Lower lobe of right lung (tissue), 2 donors: Measurements from ENCODE around the gene APBB2. TPM values are rescaled to one million over a fixed set of nuclear protein-coding genes. Genes with fewer than 3 reads are reported as not detected.

Experiments used
- ATAC-seq, 2 donors: fragments of 200-7000 bp; cut with Tn5 transposase; one replicate each; pipeline ENCODE4 v1.9.1; 2020 to 2022; ENCODE audit warnings: mild to moderate bottlenecking in 2 of 2, moderate library complexity in 2 of 2
- DNase-seq: peaks from one replicate; pipeline ENCODE4 v3.0.0-alpha.2; 2020
- H3K27ac ChIP-seq: fragments of 200-600 bp; one replicate; pipeline ENCODE4 v1.8.0; 2022
- H3K27me3 ChIP-seq: fragments of 200-600 bp; one replicate; pipeline ENCODE4 v1.8.0; 2022; ENCODE audit warnings: low read depth
- H3K36me3 ChIP-seq: fragments of 200-600 bp; one replicate; pipeline ENCODE4 v1.8.0; 2022; ENCODE audit warnings: mild to moderate bottlenecking
- H3K4me1 ChIP-seq: fragments of 200-600 bp; one replicate; pipeline ENCODE4 v1.8.0; 2022
- H3K4me3 ChIP-seq: fragments of 200-600 bp; one replicate; pipeline ENCODE4 v1.8.0; 2022; ENCODE audit warnings: mild to moderate bottlenecking
- H3K9me3 ChIP-seq: fragments of 200-600 bp; one replicate; pipeline ENCODE4 v1.8.0; 2022
- CTCF ChIP-seq: fragments of 200-600 bp; IDR thresholded peaks from one replicate; pipeline ENCODE4 v1.8.0; 2022; ENCODE audit warnings: antibody characterized with exemption, mild to moderate bottlenecking
- intact Hi-C: fragments of 100-400 bp; cut with DNase I; formaldehyde crosslinking; loops from one replicate; pipeline ENCODE4 v1.11.0; 2022
- total RNA-seq: library from RNA; stranded (reverse); fragmentation: NEBNext Ultra II Directional; extraction: Animal tissue kit (Norgen Biotek cat#: 25700); gene quantifications from one replicate; pipeline ENCODE4 v1.2.1, GENCODE V29; 2021
- donor health status: DM: no; HTN: yes; CAD: no; lungs with severe emphysema.

The APBB2 gene
- total RNA-seq, 1 donor from 2014 or later, result 59.3 TPM

- no peak for TF ChIP-seq CTCF
- Histone ChIP-seq H3K27ac (no peak overlapping the region), H3K9me3 (no peaks in the 10 kb centered on the region), H3K36me3 (no peaks in the 10 kb centered on the region), H3K4me3 (no peak overlapping the region), H3K27me3 (no peaks in the 10 kb centered on the region), H3K4me1 (no peaks in the 10 kb centered on the region)
- intact Hi-C loops, result no loop called here
- no peak for DNase-seq
- ATAC-seq, result no peak
Observed at GRCh38 chr4:41106081-41106480, 108.3 kb downstream of the APBB2 start.

GRCh38 chr4:41104155-41104554, 110.2 kb downstream of the APBB2 start:
- no peak for DNase-seq
- H3K9me3 ChIP-seq, result no peaks in the 10 kb centered on the region
- no peak for ATAC-seq
- H3K4me3 ChIP-seq, result no peak overlapping the region
- no peaks in the 10 kb centered on the region for H3K36me3 ChIP-seq
- intact Hi-C loops, result no loop called here
- TF ChIP-seq CTCF, result no peak
- H3K27me3 ChIP-seq, result no peaks in the 10 kb centered on the region
- H3K4me1 ChIP-seq, result no peaks in the 10 kb centered on the region
- H3K27ac ChIP-seq, result no peak overlapping the region

- Histone ChIP-seq H3K4me1 (no peaks in the 10 kb centered on the region), H3K4me3 (no peak overlapping the region), H3K9me3 (no peaks in the 10 kb centered on the region), H3K27ac (no peak overlapping the region), H3K36me3 (no peaks in the 10 kb centered on the region), H3K27me3 (no peaks in the 10 kb centered on the region)
- intact Hi-C loops, result no loop called here
- no peak for TF ChIP-seq CTCF
- ATAC-seq, result no peak
- DNase-seq, result no peak
Observed at GRCh38 chr4:41103657-41104056, 110.7 kb downstream of the APBB2 start.

- no peak overlapping the region for H3K27ac ChIP-seq
- peaks cover 8% of the 10 kb centered on the region for H3K4me1 ChIP-seq
- no peak for DNase-seq
- no peak for TF ChIP-seq CTCF
- intact Hi-C loops, result no loop called here
- no peak for ATAC-seq
- H3K27me3 ChIP-seq, result no peaks in the 10 kb centered on the region
- H3K9me3 ChIP-seq, result no peaks in the 10 kb centered on the region
- H3K4me3 ChIP-seq, result no peak overlapping the region
- H3K36me3 ChIP-seq, result no peaks in the 10 kb centered on the region
Observed at GRCh38 chr4:41102414-41103092, 111.8 kb downstream of the APBB2 start.

GRCh38 chr4:41098093-41099048, 116.0 kb downstream of the APBB2 start:
- no peaks in the 10 kb centered on the region for H3K9me3 ChIP-seq
- H3K36me3 ChIP-seq, result no peaks in the 10 kb centered on the region
- H3K4me1 ChIP-seq, result peaks cover 12% of the 10 kb centered on the region
- DNase-seq, result no peak
- no peaks in the 10 kb centered on the region for H3K27me3 ChIP-seq
- TF ChIP-seq CTCF, result no peak
- intact Hi-C loops, result no loop called here
- no peak overlapping the region for H3K4me3 ChIP-seq
- no peak for ATAC-seq
- no peak overlapping the region for H3K27ac ChIP-seq
